HepG2 (cell line): ENCODE measurements around the gene MYPN. TPM values are rescaled to one million over a fixed set of nuclear protein-coding genes. Genes with fewer than 3 reads are reported as not detected.

Source experiments
- ATAC-seq: fragments of 200-7000 bp; cut with Tn5 transposase; 3 replicates; pipeline ENCODE4 v1.9.1; 2020; ENCODE audit warnings: mild to moderate bottlenecking, moderate library complexity
- BruUV-seq: library from RNA; stranded (reverse); fragments of 400-500 nt; replicated peaks from 2 replicates; lab custom pipeline; 2021; lab: Mats Ljungman, UMichigan
- CTCF ChIA-PET: fragments of 300-600 bp; formaldehyde crosslinking; extraction: SDS; loops from one replicate; lab custom pipeline; 2021; ENCODE audit warnings: low total read pairs, inconsistent platforms, low intra/inter-chr PET ratio; lab: Yijun Ruan, JAX
- POLR2A ChIA-PET: fragments of 350-600 bp; sonication (Branson Sonifier 250); formaldehyde crosslinking; loops from one replicate; lab custom pipeline; 2020; ENCODE audit warnings: antibody characterized with exemption, inconsistent platforms; lab: Yijun Ruan, JAX
- DNase-seq: peaks from one replicate; pipeline ENCODE4 v3.0.0-alpha.2; 2015; ENCODE audit warnings: low spot score
- FAIRE-seq: peaks from 3 replicates; lab custom pipeline; 2011; peaks lifted over from hg19 to GRCh38; lab: Jason Lieb, UNC
- H2AFZ ChIP-seq: one replicate; pipeline ENCODE4 v1.6.1; 2011; ENCODE audit warnings: low read length, inconsistent platforms
- H3K27ac ChIP-seq: fragments of 300-600 bp; 3 replicates; pipeline ENCODE4 v1.8.0; 2011; ENCODE audit warnings: mixed run types, mild to moderate bottlenecking, mixed read lengths, low read length, inconsistent platforms; ENCODE audit not compliant: insufficient read depth; ENCODE audit errors: extremely low read length
- H3K27me3 ChIP-seq, 2 experiments: fragments of 200-600 bp in 1 of 2; 2 replicates in 1 of 2; 3 replicates in 1 of 2; pipeline versions ENCODE4 v1.6.0 to v1.8.0; 2011; ENCODE audit warnings: low read length in 2 of 2, mild to moderate bottlenecking in 2 of 2, moderate library complexity in 2 of 2, inconsistent platforms in 1 of 2; ENCODE audit not compliant: insufficient read depth in 2 of 2, control insufficient read depth in 1 of 2
- H3K36me3 ChIP-seq, 2 experiments: fragments of 200-600 bp in 1 of 2; replicated peaks in 1 of 2; 2 replicates in 1 of 2; 3 replicates in 1 of 2; pipeline versions ENCODE4 v1.5.1 to v1.8.0; 2011; ENCODE audit warnings: low read length in 2 of 2, inconsistent platforms in 1 of 2; ENCODE audit not compliant: insufficient read depth in 2 of 2, control insufficient read depth in 1 of 2
- H3K4me1 ChIP-seq: 2 replicates; pipeline ENCODE4 v1.5.1; 2012; ENCODE audit warnings: low read length, inconsistent platforms; ENCODE audit not compliant: insufficient read depth
- H3K4me2 ChIP-seq: 2 replicates; pipeline ENCODE4 v1.6.0; 2011; ENCODE audit warnings: low read depth, low read length, inconsistent platforms
- H3K4me3 ChIP-seq, 3 experiments: fragments of 200-600 bp in 1 of 3; sonication (generic), shearing (Covaris generic) in 1 of 3; replicated peaks in 1 of 3; 2 replicates each; pipeline ENCODE4 v1.5.1; 2011 to 2016; ENCODE audit warnings: low read length in 3 of 3, inconsistent platforms in 2 of 3, low read depth in 2 of 3, mild to moderate bottlenecking in 2 of 3, control low read depth in 1 of 3, mixed read lengths in 1 of 3; ENCODE audit not compliant: insufficient read depth in 1 of 3
- H3K79me2 ChIP-seq: one replicate; pipeline ENCODE4 v1.6.1; 2011; ENCODE audit warnings: low read length, inconsistent platforms; ENCODE audit not compliant: insufficient read depth
- H3K9ac ChIP-seq: 2 replicates; pipeline ENCODE4 v1.6.0; 2011; ENCODE audit warnings: mild to moderate bottlenecking, low read depth, low read length, inconsistent platforms; ENCODE audit not compliant: insufficient read depth
- H3K9me3 ChIP-seq: 2 replicates; pipeline ENCODE4 v1.5.1; 2012; ENCODE audit warnings: mild to moderate bottlenecking, low read length
- H4K20me1 ChIP-seq: 2 replicates; pipeline ENCODE4 v1.6.0; 2011; ENCODE audit warnings: inconsistent platforms, mild to moderate bottlenecking, low read length, moderate library complexity; ENCODE audit not compliant: insufficient read depth
- CCDC6 ChIP-seq: sonication (generic); formaldehyde crosslinking; IDR thresholded peaks from 2 replicates; pipeline ENCODE4 v1.8.1; 2022; ENCODE audit warnings: mild to moderate bottlenecking, missing genetic modification reagents, moderate library complexity
- E2F5 ChIP-seq: sonication (generic); formaldehyde crosslinking; conservative IDR thresholded peaks from 2 replicates; pipeline ENCODE4 v1.4.0; 2020; ENCODE audit warnings: missing genetic modification reagents
- EHMT2 ChIP-seq: fragments of 200-600 bp; sonication (generic); IDR thresholded peaks from 2 replicates; pipeline ENCODE4 v1.7.0; 2017; ENCODE audit warnings: antibody characterized with exemption, low read depth, low read length, borderline replicate concordance
- HNRNPK ChIP-seq: fragments of 200-400 bp; formaldehyde crosslinking; IDR thresholded peaks from 2 replicates; pipeline ENCODE4 v1.6.1; 2018; ENCODE audit warnings: low read length, low read depth, moderate library complexity, mild to moderate bottlenecking; ENCODE audit not compliant: poor library complexity, severe bottlenecking
- IRX3 ChIP-seq: sonication (generic); formaldehyde crosslinking; IDR thresholded peaks from 2 replicates; pipeline ENCODE4 v1.8.1; 2023; ENCODE audit warnings: mild to moderate bottlenecking, low read depth, missing genetic modification reagents, borderline replicate concordance
- ISX ChIP-seq: sonication (generic); formaldehyde crosslinking; conservative IDR thresholded peaks from 2 replicates; pipeline ENCODE4 v1.5.0; 2020; ENCODE audit warnings: missing genetic modification reagents
- JARID2 ChIP-seq: sonication (generic); formaldehyde crosslinking; IDR thresholded peaks from 2 replicates; pipeline ENCODE4 v1.8.1; 2023; ENCODE audit warnings: missing genetic modification reagents, inconsistent platforms; ENCODE audit not compliant: insufficient replicate concordance
- TOE1 ChIP-seq: sonication (generic); formaldehyde crosslinking; IDR thresholded peaks from 2 replicates; pipeline ENCODE4 v1.4.0; 2020; ENCODE audit warnings: mild to moderate bottlenecking, missing genetic modification reagents
- ZBTB37 ChIP-seq: sonication (generic); formaldehyde crosslinking; IDR thresholded peaks from 2 replicates; pipeline ENCODE4 v1.4.0; 2020; ENCODE audit warnings: mild to moderate bottlenecking, missing genetic modification reagents
- ZNF407 ChIP-seq: sonication (generic); formaldehyde crosslinking; IDR thresholded peaks from one replicate; pipeline ENCODE4 v1.5.1; 2020; ENCODE audit warnings: mild to moderate bottlenecking, missing genetic modification reagents; ENCODE audit errors: not compliant biosample characterization
- WGBS: methylation state at CpG from one replicate; pipeline ENCODE4 v1.1.6; 2017; ENCODE audit warnings: low lambda C conversion rate; 5-methylcytosine and 5-hydroxymethylcytosine counted together
- in situ Hi-C: cut with HindIII; loops from 2 replicates; pipeline ENCODE4 v1.10.0; 2017; ENCODE audit warnings: low pct_unique_long_range_greater_than_20kb; ENCODE audit not compliant: extremely low pct_ligation_motif_present
- intact Hi-C: fragments of 100-400 bp; cut with micrococcal nuclease; formaldehyde crosslinking; loops from one replicate; pipeline ENCODE4 v1.10.0; 2022; ENCODE audit not compliant: unreplicated experiment
- polyA plus RNA-seq, 8 experiments: library from polyadenylated mRNA; depleted of rRNA in 3 of 8; stranded (reverse) in 7 of 8; unstranded in 1 of 8; fragments of >200 nt; fragmentation: Illumina TruSeq in 4 of 8; extraction: Trizol in 4 of 8; gene quantifications; 2 replicates each; pipeline versions ENCODE4 v1.2.1 to v1.2.3, GENCODE V29; 2011 to 2016; ENCODE audit warnings: low read depth in 4 of 8, missing spikeins in 1 of 8, mixed read lengths in 1 of 8; ENCODE audit not compliant: insufficient read depth in 1 of 8
- total RNA-seq, 5 experiments: library from RNA; depleted of rRNA; stranded (reverse); fragments of >200 nt; fragmentation: Illumina TruSeq; extraction: Trizol; gene quantifications; 2 replicates each; pipeline ENCODE4 v1.2.3, GENCODE V29; 2016; ENCODE audit warnings: low read depth in 1 of 5

MYPN gene
- total and polyA plus RNA-seq, 2 of the 13 experiments (the other 11 are each of a cell fraction or from before 2014, with no cell fraction given): not detected

- WGBS: 76% methylated on average over 1 of the region's 1 CpG
- no peak overlapping the region for H3K4me2 ChIP-seq
- no peak overlapping the region for H2AFZ ChIP-seq
- peaks cover 1% of the 10 kb centered on the region for H3K79me2 ChIP-seq
- no peak overlapping the region for H3K4me3 ChIP-seq
- H3K27ac ChIP-seq: no peak overlapping the region
- H3K36me3 ChIP-seq: no peaks in the 10 kb centered on the region
- FAIRE-seq (no peak), ATAC-seq (no peak), DNase-seq (no peak)
- no peaks in the 10 kb centered on the region for H3K27me3 ChIP-seq
- ChIA-PET POLR2A (no interaction called here), CTCF (no interaction called here)
- no TSS peak for BruUV-seq
- no peaks in the 10 kb centered on the region for H4K20me1 ChIP-seq
- no peaks in the 10 kb centered on the region for H3K9me3 ChIP-seq
- H3K4me1 ChIP-seq: peaks cover 7% of the 10 kb centered on the region
- in situ Hi-C loops (no loop called here), intact Hi-C loops (loop anchor here (10.0 kb wide), 2 partner anchors 55 to 225 kb away; no protein-coding TSS in a partner anchor)
- H3K9ac ChIP-seq: no peak overlapping the region
- TF ChIP-seq TOE1 (no peak), CCDC6 (CRISPR knock-in tag) (no peak), IRX3 (CRISPR knock-in tag) (no peak), HNRNPK (no peak), ZBTB37 (CRISPR knock-in tag) (no peak), EHMT2 (no peak), JARID2 (no peak), ZNF407 (no peak), E2F5 (no peak), ISX (CRISPR knock-in tag) (no peak)
These were observed 29.9 kb upstream of the MYPN start for GRCh38 chr10:68079434-68079833.
